NCI-H2081 (cell line): Measurements from ENCODE around the gene INO80E.
"Not testable (repeated sequence)": the region's sequence is repeated elsewhere in the genome, so short reads cannot be mapped to it uniquely, and the experiment has no call there.

Experiments
- DNase-seq, 2 experiments: peaks; one replicate each; lab custom pipeline; 2025; lab: John Stamatoyannopoulos, UW

Gene INO80E

GRCh38 chr16:29995911-29996765 lies at the start of gene INO80E:
TSS of gene INO80E (plus strand) at chr16:29996241. CDS start at chr16:29996311, 70 bp downstream.
- DNase-seq: peak; percentile 90 to 94

- DNase-seq: no peak
Measured at GRCh38 chr16:29947897-29948296, 48.1 kb upstream of the INO80E start.

DNA sequence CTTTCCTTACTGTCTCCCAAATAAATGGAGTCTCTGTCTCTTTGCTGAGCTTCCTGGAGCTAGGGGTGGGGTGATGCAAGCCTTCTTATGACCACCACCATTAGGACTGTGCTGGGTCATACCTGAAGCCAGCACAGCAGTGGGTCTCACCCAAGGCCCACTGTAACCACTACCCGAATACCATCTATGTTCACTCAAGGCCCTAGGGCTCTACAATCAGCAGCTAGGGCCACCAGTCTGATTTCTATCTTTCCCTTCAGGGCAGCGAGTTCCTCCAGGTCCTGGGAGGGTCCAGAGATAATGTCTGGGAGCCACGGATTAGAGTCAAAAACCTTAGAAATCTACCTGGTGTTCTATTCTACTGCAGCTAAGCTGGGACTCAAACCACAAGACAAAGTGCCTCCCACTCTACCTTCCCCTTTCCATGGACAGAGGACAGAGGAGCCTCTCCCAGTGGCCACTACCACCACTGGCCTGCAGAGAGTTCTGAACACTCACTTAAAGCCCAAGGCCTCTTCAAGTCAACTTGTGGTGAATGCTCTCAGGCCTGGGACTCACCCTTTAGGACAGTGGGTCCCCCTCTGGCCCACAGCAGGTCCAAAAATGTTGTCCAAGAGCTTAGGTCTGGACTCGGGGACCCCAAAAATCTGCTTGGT lies 45.1 kb upstream of the INO80E start:
- DNase-seq: no peak

DNA sequence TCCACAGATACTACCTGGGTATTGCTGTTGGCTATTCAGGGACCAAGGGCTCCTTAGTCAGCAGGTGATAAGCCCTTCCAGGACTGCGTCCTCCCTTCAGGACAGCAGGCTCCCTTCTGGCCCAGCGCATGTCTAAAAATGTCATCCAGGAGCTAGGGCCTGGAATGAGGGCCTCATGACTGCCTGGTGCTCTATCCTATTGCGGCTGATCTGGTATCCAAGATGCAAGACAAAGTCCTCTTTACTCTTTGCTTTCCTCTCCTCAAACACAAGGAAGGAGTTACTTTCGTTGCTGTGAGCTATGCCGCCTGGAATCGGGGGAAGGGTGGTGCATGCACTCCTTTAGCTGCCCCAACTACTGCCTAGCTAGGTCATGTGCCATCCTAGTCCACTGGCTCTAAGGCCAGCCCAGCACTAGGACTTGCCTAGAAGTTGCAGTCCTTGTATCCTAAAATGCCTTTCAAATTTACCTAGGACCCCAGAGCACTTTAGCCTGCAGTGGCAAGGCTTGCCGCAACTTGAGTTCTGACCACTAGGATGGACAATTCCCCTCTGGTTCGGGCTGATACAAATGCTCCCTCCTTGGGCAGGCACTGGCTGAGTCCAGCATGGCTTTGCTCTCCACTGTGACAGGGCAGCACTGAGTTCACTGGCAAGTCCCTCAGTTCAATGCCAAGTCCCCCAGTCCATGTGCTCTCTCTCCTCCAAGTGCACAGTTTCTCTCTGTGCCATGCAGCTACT lies 44.2 kb upstream of the INO80E start:
- no peak for DNase-seq

DNA sequence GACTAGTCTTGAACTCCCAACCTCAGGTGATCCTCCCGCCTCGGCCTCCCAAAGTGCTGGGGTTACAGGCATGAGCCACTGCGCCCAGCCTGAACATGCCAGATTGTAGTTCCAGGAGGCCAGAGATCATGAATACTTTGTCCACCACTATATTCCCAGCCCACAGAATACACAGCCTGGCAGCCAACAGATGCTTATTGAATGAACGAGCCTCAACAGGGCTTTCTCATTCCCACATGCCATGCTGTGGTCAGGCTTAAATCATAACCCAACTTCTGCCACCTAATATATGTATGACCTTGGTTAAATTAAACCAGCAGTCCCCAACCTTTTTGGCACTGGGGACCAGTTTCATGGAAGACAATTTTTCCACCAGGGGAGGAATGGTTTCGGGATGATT lies 37.3 kb upstream of the INO80E start:
- no peak for DNase-seq

GRCh38 chr16:29959293-29959692 lies 36.7 kb upstream of the INO80E start:
- no peak for DNase-seq

- not testable (repeated sequence) for DNase-seq
Measured at GRCh38 chr16:29959821-29960220, 36.2 kb upstream of the INO80E start.

- no peak for DNase-seq
Measured at GRCh38 chr16:29961127-29961478, 34.9 kb upstream of the INO80E start.

GRCh38 chr16:29961479-29962343 lies 34.3 kb upstream of the INO80E start, which contains the start of gene TMEM219:
TSS of gene TMEM219 (plus strand) at chr16:29962079. CDS start at chr16:29963144, 1,065 bp downstream.
- peak; percentile 76 to 83 for DNase-seq

DNA sequence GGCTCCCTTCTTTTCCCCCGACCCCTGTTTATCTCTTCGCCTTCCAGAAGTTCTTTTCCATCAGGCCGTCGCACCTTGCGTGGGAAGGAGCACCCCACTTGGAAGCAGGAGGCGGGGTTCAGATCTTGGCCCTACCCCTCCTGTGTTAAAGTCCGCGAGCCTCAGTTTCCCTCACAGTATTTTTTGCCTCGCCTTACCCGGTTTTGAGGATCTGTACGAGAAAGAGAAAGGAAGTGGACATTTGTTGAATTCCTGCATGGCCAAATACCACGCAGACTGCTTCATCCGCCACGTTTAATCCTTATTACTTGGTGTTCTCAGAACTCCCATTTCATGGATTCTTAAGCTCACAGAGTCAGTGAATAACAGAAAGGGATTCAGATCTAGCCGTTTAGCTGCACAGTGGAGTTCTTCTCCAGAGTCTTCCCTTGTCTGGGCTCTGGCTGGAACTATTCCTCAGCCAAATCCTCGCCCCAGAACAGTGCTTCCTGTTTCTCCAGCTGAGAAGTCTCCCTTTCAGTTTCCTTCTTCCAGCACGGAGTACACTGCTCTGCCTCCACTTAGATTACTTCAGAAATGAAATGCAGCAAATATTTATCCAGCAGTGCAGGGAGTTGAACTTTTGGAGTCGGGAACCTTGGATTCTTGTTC lies 33.6 kb upstream of the INO80E start:
- no peak for DNase-seq

DNA sequence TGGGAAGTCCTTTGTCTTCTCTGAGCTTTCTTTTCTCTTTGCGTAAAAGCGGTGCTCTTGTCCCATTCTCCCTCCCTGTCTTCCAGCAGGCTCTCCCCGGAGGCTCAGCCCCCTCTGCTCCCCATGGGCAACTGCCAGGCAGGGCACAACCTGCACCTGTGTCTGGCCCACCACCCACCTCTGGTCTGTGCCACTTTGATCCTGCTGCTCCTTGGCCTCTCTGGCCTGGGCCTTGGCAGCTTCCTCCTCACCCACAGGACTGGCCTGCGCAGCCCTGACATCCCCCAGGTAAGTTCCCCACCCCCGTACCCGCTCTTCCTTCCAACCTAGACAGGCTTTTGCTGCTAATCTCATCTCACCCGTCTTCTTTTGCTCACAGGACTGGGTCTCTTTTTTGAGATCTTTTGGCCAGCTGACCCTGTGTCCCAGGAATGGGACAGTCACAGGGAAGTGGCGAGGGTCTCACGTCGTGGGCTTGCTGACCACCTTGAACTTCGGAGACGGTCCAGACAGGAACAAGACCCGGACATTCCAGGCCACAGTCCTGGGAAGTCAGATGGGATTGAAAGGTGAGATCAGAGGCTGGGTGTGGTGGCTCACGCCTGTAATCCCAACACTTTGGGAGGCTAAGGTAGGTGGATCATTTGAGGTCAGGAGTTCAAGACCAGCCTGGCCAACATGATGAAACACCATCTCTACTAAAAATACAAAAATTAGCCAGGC lies 32.9 kb upstream of the INO80E start:
- DNase-seq: no peak

DNA sequence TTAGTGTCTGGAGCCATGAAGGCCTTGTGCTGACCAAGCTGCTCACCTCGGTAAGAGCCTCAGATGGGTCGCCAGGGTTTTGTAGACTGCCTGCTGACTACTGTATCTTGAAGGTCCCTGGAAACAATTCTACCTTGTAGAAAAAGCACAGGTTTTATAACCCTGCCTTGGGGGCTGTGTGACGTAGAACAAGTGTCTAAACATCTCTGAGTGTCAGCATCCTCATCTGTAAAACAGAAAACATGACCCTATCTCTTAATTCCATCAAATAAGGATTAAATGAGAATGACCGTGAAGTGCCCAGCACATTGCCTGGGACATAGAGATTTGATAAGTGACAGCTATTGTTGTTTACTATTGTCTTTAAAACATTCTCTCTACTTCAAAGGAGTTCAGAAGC lies 27.8 kb upstream of the INO80E start:
- no peak for DNase-seq

GRCh38 chr16:29971304-29971703 lies 24.7 kb upstream of the INO80E start:
- no peak for DNase-seq

DNA sequence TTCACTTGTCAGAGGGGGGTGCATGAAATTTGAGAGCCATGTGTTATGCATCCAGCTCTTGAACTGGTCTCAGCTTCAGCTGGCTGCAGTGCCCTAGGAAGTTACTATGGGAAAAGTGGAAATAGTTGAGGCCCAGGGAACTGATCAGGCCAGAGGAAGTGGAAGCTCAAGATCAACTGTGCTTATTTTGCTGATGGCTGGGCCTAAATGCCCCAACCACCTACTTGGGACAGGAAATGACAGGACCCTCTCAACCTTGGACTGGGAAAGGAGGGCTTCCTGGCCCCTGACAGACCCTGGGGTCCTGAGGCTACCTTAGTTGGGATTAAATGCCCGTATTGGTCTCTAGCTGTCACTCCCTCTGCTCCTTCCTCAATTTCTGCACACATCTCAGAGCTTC lies 23.5 kb upstream of the INO80E start:
- DNase-seq: no peak

- no peak for DNase-seq
Measured at GRCh38 chr16:29972992-29973383, 23.1 kb upstream of the INO80E start.

- DNase-seq: peak; percentile 95
Measured at GRCh38 chr16:29973384-29974246, 22.4 kb upstream of the INO80E start, which contains the start of gene TAOK2. TSS of gene TAOK2 (plus strand) at chr16:29973868. CDS start at chr16:29977773, 3,905 bp downstream.

DNA sequence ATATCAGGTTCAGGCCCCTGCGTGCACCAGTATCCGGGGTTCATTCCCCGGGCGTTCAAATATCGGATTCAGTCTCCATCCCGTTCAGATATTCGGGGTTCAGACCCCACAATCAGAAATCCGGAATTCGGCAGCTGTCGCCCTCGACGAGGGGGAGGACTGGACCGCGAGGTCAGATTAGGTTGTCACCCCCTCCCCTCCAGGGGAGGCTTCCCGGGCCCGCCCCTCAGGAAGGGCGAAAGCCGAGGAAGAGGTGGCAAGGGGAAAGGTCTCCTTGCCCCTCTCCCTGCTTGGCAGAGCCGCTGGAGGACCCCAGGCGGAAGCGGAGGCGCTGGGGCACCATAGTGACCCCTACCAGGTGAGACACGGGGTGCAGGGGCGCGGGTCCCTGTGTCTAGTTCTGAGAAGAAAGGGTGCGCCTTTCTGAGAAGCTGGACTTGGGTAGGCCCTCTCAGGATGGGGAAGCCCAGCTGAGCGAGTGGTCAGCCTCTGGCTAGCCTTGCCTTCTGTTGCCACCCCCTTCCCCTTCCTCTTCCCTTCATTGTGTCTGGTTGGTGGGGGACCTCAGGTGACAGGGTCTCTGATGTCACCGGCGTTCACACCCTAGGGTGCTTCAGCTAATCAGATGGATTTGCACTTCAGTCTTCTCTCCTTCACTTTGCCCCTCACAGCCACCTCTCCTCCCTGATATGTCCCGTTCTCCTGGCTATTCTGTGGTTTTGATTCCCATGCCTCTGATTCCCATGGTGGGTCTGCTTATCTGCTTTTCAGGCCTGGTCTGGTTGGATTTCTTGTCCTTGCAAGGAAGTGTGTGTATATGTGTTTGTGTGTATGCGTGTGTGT lies 21.5 kb upstream of the INO80E start:
- no peak for DNase-seq

GRCh38 chr16:29975134-29975538 lies 20.9 kb upstream of the INO80E start:
- no peak for DNase-seq
